T-helper 1 cell treated with Interleukin-12 subunit alpha and Interleukin-12 subunit beta and Interleukin-4 antibody, amounts not matched to agents 30 ng/mL and 1 ng/mL, for 36 hours (primary cell): ENCODE measurements around the gene ZNF512B. TPM values are rescaled to one million over a fixed set of nuclear protein-coding genes. Genes with fewer than 3 reads are reported as not detected.
"Not testable (repeated sequence)": the region's sequence is repeated elsewhere in the genome, so short reads cannot be mapped to it uniquely, and the experiment has no call there.

ENCODE experiments used
- intact Hi-C: fragments of 100-400 bp; cut with micrococcal nuclease; formaldehyde crosslinking; loops from one replicate; pipeline ENCODE4 v1.15.1; 2024
- total RNA-seq: library from RNA; stranded (reverse); gene quantifications from 2 replicates; pipeline ENCODE4 v1.2.3, GENCODE V29; 2022

The ZNF512B gene, protein sequence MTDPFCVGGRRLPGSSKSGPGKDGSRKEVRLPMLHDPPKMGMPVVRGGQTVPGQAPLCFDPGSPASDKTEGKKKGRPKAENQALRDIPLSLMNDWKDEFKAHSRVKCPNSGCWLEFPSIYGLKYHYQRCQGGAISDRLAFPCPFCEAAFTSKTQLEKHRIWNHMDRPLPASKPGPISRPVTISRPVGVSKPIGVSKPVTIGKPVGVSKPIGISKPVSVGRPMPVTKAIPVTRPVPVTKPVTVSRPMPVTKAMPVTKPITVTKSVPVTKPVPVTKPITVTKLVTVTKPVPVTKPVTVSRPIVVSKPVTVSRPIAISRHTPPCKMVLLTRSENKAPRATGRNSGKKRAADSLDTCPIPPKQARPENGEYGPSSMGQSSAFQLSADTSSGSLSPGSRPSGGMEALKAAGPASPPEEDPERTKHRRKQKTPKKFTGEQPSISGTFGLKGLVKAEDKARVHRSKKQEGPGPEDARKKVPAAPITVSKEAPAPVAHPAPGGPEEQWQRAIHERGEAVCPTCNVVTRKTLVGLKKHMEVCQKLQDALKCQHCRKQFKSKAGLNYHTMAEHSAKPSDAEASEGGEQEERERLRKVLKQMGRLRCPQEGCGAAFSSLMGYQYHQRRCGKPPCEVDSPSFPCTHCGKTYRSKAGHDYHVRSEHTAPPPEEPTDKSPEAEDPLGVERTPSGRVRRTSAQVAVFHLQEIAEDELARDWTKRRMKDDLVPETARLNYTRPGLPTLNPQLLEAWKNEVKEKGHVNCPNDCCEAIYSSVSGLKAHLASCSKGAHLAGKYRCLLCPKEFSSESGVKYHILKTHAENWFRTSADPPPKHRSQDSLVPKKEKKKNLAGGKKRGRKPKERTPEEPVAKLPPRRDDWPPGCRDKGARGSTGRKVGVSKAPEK
- total RNA-seq, result 29.0 and 29.5 TPM in 2 replicates

DNA sequence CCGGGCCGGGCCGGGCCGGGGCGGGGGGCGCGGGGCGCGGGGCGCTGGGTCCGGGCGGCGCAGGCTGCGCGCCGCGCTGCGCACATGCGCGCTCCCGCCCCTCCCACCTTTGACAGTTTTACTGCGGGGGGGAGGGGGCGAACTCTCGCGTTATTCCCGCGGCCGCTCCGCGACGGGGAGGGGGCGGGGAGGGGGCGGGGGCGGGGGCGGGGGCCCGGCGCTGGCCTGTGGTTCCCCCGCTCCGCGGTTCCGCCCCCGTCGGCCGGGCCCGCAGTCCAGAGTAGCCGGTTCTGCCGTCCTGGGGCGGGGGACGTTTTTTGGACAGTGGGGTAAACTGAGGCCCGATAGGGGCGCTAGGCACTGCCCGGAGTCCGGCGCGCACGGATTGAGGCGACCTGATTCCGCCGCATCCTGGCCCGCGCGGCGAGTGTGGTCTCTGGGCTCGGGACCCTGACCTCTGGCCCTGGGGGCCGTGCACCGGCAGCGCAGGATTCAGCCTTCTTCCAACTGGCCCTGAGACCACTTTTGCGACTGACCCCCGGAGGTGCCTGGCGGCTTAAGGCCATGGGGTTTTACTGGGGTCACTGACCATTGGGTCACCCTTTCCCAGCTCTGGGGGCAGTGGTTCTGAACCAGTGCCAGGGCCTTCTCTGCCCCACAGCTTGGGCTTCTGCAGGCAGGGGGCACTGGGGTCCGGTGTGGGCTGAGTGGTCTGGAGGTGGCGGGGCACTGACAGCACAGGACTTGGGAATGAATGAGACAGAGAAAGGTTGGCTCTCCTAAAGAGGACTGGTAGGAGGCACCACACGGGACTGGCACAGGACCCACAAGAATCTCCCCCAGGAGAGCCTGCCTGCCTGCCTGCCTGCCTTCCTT is at the start of gene ZNF512B:
TSS of gene ZNF512B (minus strand) at position 93 of the 876 bp plus-strand sequence. CDS start 1,980 bp downstream, outside the sequence.
- intact Hi-C loops, result loop anchor here (1.0 to 5.0 kb wide), 3 partner anchors 8 to 433 kb away; partner anchors contain the start of gene PTK6

DNA sequence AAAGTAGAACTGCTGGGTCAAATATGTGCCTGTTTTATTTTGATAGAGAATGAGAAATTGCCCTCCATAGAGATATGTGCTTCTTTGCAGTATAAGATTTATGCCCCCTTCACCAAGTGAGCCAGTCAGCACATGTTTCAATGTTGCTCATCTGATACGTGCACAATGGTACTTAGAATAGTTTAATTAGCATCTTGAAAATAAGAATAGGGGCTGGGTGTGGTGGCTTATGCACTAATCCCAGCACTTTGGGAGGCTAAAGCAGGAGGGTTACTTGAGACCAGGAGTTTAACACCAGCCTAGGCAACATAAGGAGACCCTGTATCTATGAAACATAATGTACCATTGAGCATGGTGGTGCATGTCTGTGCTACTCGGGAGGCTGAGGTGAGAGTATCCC is 45.9 kb upstream of the ZNF512B start:
- intact Hi-C loops, result no loop called here

DNA sequence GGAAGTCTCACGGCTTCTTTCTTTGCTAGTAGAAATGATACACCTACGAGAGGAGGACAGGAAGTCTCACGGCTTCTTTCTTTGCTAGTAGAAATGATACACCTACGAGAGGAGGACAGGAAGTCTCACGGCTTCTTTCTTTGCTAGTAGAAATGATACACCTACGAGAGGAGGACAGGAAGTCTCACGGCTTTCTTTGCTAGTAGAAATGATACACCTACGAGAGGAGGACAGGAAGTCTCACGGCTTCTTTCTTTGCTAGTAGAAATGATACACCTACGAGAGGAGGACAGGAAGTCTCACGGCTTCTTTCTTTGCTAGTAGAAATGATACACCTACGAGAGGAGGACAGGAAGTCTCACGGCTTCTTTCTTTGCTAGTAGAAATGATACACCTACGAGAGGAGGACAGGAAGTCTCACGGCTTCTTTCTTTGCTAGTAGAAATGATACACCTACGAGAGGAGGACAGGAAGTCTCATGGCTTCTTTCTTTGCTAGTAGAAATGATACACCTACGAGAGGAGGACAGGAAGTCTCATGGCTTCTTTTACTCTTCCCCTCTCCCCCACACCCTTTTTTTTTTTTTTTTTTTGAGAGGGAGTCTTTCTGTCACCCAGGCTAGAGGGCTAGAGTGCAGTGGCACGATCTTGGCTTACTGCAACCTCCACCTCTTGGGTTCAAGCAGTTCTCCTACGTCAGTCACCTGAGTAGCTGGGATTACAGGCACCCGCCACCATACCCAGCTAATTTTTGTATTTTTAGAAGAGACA is 42.8 kb upstream of the ZNF512B start:
- intact Hi-C loops, result not testable (repeated sequence)

DNA sequence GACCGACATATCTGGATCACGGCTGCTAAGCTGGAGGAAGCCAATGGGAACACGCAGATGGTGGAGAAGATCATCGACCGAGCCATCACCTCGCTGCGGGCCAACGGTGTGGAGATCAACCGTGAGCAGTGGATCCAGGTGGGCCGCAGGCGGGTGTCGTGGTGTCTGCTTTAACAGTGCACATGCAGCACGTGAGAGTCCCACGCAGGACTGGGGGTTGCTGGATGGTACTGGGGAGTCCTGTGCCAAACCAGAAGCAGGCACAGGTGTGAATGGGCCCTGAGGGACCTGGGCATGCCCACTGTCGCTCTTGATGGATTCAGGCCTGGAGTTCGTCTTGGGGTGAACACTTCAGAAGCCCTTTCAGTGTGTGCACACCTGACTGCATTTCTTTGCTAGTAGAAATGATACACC is 41.6 kb upstream of the ZNF512B start:
- intact Hi-C loops, result loop anchor here (1.0 to 2.0 kb wide), 2 partner anchors 24 to 31 kb away; partner anchors contain the start of gene PRPF6

DNA sequence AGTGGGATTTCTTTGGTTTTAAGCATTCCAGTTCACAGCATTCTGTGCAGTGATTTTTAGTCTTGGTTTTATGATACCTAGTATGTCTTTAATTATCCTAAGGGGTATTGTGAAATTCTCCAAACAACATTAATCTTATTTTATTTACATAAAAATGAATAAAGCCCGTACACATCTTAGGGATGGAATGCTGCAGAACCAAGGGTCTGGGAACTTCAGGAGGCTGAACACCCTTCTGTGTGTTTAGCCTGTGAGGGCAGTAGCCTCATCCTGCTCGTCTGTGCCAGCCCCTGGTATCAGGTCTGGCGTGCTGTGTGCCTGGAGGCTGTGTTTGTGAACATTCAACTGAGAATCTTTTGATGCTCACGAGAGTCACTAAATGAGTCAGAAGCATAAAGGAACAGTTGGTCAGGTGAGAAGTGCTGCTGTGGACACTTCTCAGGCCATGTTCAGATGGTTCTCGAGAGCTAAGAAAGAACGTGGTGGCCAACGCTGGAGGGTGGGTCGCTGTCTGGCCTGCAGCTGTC is 41.0 kb upstream of the ZNF512B start:
- intact Hi-C loops, result loop anchor here (1.0 to 2.0 kb wide), 2 partner anchors 25 to 30 kb away; partner anchors contain the start of gene PRPF6

DNA sequence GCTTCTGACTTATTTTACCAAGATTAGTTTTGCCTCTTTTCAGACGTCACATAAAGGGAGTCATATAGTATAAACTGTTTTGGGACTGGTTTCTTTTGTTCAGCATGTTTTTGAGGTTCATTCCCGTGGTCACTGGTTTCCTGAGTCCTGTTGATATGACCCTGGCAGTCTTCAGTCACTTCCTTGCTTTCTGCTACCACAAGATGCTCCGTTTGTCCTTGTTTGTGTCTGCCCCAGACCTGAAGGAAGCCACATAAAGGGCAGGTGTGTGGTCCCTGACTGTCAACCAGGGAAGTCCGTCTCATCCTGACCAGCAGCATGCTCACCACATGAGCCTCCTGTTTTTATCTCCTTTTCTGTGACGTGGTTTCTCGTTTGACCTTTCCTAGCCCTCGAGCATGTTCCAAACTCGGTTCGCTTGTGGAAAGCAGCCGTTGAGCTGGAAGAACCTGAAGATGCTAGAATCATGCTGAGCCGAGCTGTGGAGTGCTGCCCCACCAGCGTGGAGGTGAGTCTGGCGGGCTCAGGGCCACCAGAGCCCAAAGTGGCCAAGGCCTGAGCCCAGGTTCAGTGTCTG is 40.2 kb upstream of the ZNF512B start:
- intact Hi-C loops, result loop anchor here (2.0 kb wide), 1 partner anchor 29 kb away; the partner anchor contains the start of gene PRPF6

DNA sequence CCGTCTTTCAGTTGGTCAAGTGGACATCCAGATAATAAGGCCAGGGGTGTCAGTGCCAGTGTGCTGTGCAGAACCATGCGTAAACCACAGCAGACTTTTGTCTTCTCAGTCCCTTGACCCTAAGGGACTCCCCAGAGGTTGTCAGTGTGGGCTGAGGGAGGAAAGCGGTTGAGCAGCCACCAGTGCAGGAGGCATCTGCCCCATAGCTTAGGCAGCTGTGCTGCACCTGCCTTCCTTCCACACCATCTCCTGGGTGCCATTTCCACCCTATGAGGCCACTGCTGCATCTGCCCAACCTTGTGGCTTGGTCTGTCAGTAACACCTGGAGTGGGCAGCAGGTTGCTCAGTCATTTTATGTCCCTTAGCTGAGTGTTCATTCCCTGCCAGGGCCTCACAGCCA is 37.2 kb upstream of the ZNF512B start:
- intact Hi-C loops, result no loop called here

DNA sequence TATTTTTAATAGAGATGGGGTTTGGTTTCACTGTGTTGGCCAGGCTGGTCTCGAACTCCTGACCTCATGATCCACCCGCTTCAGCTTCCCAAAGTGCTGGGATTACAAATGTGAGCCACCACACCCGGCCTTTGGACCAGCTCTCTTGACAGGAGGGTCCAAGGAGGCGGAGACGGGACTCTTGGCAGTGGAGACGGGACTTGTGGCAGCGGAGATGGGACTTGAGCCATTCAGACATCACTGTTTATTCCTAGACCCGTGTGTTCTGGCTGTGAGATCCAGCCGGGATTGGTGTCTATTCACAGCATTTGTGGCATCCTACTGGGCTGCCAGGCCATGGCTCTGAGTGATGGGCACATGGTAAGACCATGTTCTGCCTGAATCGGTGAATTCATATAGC is 36.8 kb upstream of the ZNF512B start:
- intact Hi-C loops, result no loop called here

DNA sequence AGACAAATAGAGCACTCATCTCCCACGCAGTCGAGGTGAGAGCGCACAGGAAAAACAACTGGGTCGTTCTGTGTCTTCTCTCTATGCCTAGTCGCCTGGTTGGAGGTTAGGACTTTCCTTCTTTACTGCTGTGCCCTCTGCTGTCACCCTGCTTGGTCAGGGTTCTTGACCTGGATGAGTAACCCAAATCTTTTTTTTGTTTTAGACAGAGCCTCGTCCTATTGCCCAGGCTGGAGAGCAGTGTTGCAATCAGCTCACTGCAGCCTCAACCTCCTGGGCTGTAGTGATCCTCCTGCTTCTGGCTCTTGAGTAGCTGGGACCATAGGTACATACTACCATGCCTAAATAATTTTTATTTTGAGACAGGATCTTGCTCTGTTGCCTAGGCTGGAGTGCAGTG is 35.7 kb upstream of the ZNF512B start:
- intact Hi-C loops, result no loop called here

DNA sequence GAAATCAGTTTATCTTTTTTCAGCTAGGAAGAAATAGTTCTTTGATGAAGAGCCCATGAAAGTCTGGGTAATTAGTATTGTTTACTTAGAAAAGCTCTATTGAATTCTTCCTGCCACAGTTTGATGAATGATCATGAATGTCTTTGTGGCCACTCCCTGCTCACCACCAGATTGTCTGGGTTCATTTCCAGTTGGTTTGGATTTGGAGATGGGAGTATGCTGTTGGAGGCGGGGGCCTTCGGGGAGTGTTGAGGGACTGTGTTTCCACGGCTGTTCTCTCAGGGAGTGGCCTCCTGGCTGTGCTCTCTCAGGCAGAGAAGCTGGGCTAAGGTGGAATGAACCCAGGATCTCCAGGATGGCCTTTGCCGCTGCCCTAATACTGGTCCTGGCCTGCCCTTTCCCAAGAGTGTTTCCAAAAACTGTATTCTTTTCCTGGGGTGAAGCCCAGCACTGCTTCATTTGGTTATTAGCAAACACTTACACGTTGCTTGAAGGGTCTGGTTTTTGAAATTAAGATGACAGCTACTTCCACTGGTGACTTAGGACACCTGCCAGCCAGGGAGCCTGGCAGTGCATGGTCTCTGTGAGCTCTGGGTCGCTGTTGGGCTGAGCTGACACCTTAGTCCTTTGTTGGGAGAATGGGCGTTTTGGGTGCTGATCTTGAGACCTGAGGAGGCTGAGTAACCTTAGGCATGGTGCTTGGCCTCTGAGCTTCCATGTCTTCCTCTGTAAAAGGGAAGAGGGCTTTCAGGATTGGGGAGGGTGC is 34.4 kb upstream of the ZNF512B start:
- intact Hi-C loops, result no loop called here

DNA sequence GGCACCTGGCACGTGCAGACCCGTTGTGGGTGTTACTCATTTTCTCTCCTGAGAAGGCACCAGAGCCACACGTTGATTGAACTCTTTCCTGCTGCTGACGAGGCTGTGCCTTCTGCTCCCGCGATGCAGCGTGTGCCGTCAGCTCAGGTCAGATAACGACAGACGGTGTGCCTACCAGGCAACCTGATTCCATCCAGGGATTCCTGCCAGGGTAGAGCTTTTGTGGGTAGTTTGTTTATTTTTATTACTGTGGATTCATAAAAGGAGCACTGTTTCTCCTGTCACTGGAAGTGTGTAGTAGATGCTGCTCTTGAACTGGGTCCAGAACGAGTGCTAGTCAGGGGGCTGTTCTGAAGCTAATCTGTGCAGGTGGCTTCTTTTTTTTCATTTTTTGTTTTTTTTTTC is 31.9 kb upstream of the ZNF512B start:
- intact Hi-C loops, result no loop called here

DNA sequence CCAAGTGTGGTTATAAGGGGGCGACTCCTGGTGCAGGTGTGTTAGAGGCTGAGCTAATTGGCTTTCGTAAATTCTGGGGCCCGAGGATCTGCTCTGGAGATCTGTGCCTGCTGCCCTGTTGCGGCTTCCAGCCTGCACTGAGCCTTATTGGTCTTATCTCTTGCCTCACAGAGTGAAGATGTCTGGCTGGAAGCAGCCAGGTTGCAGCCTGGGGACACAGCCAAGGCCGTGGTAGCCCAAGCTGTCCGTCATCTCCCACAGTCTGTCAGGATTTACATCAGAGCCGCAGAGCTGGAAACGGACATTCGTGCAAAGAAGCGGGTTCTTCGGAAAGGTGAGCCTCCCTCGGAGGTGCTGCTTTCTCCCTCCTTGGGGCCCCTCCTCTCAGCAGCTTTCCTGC is 31.2 kb upstream of the ZNF512B start:
- intact Hi-C loops, result no loop called here

DNA sequence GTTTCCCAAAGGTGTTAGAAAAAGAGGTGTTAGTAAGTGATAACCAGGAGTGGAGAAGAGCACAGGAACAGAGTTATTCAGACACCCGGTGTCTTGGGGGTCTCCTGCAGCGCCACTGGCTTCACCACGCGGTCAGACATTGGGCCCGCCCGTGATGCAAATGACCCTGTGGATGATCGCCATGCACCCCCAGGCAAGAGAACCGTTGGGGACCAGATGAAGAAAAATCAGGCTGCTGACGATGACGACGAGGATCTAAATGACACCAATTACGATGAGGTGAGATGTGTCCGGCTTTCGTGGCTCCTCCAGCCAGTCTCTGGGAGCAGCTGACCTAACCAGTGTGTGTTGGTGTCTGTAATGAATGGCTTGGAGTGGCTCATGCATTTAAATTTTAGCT is 13.2 kb upstream of the ZNF512B start:
- intact Hi-C loops, result no loop called here

DNA sequence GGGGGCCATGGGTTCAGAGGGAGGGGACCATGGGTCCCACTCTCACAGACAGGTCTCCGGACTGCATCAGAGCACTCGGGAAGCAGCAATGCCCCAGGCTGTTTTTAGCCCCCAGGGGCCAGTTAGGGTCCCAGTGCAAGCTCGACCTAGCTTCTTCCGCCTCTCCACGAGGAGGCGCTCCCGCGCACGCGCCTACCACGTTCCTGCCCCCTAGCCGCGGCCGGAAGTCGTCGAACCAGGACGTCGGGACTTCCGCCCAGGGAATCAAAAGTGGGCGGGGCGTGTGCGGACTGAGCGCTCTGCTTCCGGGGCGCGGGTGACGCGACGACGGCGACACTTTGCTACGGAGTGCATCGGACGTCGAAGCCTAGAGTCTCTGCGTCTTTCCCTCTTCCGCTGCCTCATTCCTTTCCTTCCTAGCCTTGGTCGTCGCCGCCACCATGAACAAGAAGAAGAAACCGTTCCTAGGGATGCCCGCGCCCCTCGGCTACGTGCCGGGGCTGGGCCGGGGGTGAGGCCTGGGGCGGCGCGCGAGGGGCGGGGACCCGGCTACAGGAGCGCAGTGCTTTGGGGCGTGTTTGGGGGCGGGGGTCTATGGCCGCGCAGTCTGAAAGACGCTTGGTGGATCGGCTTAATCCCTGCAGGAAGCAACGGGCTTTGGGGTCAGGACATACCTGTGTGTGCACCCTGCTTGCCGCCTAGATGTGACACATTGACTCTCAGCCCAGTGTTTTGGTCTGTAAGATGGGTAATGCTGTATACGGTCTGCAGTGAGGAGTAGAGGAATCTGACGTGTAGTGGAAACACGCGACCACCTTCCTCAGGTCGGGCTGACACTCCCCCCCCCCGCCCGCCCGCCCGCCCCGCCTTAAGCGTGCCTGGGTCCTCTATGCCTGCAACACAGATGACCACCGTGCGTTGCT is 11.3 kb upstream of the ZNF512B start, which contains the start of gene PRPF6:
TSS of gene PRPF6 (plus strand) at position 327 of the 923 bp plus-strand sequence. CDS start at position 441, 114 bp downstream.
- intact Hi-C loops, result loop anchor here (1.0 to 2.0 kb wide), 12 partner anchors 25 to 461 kb away; partner anchors contain the start of genes ARFRP1, DNAJC5, GMEB2 and PPDPF

DNA sequence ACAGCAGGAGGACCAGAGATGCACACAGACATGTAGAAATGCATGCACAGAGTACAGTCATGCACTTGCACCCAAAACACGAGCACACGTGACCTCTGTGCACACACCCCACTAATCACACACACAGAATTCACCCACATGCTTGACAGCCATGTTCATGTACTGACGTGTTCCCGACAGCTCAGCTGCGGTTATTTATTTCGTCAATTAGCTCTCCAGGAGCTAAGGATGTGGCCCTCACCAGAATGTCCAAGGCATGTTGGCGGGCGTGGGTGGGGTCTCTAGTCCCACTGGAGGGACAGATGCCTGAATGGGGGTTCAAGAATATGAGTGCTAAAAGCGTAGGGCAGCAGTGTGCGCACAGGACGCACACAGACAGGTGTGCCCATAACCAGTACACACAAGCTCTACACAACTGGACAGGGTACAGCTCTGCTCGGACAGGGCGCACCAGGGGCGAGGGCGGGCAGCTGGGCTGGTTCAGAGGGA is 10.6 kb upstream of the ZNF512B start:
- intact Hi-C loops, result loop anchor here (1.0 to 2.0 kb wide), 6 partner anchors 30 to 274 kb away; partner anchors contain the start of genes ARFRP1, DNAJC5 and TCEA2

DNA sequence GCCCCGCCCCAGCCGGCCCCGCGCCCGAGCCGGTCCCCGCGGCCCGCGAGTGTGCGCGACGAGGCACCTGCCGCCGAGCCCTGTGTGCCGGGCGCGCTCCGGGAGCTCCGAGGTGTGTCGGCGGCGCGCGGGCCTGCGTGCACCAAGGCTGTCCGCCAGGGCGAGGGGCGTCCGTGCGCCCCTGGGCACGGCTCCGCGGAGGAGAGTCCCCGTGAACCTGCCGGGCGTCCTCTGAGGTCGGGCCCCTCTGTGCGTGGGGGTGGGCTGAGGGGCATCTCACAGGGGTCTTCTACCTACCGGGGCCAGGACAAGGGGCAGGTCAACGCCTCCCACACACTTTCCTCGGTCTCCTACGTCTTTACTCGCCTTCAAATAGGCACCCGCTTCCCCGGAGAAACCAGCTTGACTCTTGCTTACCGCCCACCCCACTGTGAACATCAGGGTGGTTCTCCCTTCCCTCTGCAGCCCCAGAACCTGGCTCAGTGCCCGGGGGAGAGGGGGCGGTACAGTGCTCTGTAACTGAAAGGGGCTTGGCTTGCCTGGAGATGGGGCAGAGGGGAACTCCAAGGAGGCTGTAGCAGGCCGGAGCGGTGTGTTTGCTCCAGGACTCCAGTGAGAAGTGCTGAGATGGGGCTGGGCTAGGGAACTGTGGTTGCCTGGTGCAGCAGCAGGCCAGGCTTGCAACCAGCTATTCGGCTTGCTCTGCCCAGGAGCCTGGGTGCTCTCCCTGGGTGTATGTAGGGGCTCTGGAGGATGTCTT is 10.0 kb upstream of the ZNF512B start, which contains the start of gene SAMD10:
TSS of gene SAMD10 (minus strand) at position 86 of the 760 bp plus-strand sequence. CDS start 175 bp downstream, outside the sequence.
- intact Hi-C loops, result loop anchor here (1.0 to 2.0 kb wide), 6 partner anchors 31 to 273 kb away; partner anchors contain the start of genes ARFRP1, DNAJC5 and TCEA2
